ENCODE measurements around the gene ICAM1. TPM values are rescaled to one million over a fixed set of nuclear protein-coding genes. Genes with fewer than 3 reads are reported as not detected.
A peak's percentile ranks its signal among the peaks of the same experiment; 100 is the strongest.

Gene ICAM1
- total and polyA plus RNA-seq, 2 of the 13 experiments (the other 11 are each of a cell fraction or from before 2014, with no cell fraction given) = 37.9 to 98.4 TPM

DNA sequence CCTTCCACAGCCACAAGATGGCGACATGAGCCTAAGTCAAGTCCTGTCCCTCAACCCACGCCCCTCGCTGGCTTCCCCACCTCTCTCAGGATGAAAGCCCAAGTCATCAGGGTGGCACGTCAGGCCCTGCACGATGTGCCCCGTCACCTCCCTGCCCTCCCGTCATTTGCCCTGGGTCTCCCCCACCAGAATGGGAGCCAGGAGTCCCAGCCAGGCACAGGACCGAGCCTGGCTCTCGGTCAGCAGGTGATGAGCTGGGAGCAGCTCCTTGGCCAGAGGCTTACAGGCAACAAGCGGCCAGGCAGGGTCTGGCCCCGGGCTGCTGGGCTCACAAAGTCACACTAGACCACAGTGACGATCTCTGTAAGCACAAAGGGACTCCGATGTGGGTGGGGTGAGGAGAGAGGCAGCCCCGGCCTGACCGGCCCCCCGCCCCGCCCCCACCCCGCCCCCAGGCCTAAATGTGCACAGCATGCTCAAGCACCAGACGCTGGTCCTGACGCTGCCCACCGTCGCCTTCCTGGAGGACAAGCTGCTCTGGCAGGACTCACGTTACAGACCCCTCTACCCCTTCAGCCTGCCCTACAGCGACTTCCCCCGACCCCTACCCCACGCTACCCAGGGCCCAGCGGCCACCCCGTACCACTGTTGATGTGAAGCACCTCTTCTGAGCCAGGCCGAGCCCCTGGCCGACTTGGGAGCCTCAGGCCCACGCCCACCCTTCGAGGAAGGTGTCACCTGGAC lies 11.6 kb upstream of the ICAM1 start (continued):
- TF ChIP-seq TCF12 (IDR thresholded peaks at IDR 0.05) = no peak
- no peak for TF ChIP-seq TCF12 (CRISPR knock-in tag; IDR thresholded peaks at IDR 0.05)
- TF ChIP-seq, protein P1, sequence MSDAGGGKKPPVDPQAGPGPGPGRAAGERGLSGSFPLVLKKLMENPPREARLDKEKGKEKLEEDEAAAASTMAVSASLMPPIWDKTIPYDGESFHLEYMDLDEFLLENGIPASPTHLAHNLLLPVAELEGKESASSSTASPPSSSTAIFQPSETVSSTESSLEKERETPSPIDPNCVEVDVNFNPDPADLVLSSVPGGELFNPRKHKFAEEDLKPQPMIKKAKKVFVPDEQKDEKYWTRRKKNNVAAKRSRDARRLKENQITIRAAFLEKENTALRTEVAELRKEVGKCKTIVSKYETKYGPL (CRISPR knock-in tag; IDR thresholded peaks at IDR 0.05) = no peak
- TF ChIP-seq XRCC5 (optimal IDR thresholded peaks at IDR 0.05; ENCODE audit: low read length) = peak; percentile 62
- TF ChIP-seq NONO (IDR thresholded peaks at IDR 0.05) = no peak
- peak; percentile 40; the same call in 1 of the 2 replicates for TF ChIP-seq NONO (CRISPR knock-in tag; conservative IDR thresholded peaks at IDR 0.05)
- TF ChIP-seq, protein P2, sequence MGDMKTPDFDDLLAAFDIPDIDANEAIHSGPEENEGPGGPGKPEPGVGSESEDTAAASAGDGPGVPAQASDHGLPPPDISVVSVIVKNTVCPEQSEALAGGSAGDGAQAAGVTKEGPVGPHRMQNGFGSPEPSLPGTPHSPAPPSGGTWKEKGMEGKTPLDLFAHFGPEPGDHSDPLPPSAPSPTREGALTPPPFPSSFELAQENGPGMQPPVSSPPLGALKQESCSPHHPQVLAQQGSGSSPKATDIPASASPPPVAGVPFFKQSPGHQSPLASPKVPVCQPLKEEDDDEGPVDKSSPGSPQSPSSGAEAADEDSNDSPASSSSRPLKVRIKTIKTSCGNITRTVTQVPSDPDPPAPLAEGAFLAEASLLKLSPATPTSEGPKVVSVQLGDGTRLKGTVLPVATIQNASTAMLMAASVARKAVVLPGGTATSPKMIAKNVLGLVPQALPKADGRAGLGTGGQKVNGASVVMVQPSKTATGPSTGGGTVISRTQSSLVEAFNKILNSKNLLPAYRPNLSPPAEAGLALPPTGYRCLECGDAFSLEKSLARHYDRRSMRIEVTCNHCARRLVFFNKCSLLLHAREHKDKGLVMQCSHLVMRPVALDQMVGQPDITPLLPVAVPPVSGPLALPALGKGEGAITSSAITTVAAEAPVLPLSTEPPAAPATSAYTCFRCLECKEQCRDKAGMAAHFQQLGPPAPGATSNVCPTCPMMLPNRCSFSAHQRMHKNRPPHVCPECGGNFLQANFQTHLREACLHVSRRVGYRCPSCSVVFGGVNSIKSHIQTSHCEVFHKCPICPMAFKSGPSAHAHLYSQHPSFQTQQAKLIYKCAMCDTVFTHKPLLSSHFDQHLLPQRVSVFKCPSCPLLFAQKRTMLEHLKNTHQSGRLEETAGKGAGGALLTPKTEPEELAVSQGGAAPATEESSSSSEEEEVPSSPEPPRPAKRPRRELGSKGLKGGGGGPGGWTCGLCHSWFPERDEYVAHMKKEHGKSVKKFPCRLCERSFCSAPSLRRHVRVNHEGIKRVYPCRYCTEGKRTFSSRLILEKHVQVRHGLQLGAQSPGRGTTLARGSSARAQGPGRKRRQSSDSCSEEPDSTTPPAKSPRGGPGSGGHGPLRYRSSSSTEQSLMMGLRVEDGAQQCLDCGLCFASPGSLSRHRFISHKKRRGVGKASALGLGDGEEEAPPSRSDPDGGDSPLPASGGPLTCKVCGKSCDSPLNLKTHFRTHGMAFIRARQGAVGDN (CRISPR knock-in tag; IDR thresholded peaks at IDR 0.05) = peak; percentile 39; the same call in 1 of the 2 replicates
- peak; percentile 77 for TF ChIP-seq SMC3 (IDR thresholded peaks at IDR 0.05; ENCODE audit: low read length)
- no peak for TF ChIP-seq SRY (CRISPR knock-in tag; IDR thresholded peaks at IDR 0.05)
- TF ChIP-seq FOXA1 (IDR thresholded peaks at IDR 0.05) = no peak
- TF ChIP-seq FOXA1 (CRISPR knock-in tag; IDR thresholded peaks at IDR 0.05) = no peak
- TF ChIP-seq, protein P3, sequence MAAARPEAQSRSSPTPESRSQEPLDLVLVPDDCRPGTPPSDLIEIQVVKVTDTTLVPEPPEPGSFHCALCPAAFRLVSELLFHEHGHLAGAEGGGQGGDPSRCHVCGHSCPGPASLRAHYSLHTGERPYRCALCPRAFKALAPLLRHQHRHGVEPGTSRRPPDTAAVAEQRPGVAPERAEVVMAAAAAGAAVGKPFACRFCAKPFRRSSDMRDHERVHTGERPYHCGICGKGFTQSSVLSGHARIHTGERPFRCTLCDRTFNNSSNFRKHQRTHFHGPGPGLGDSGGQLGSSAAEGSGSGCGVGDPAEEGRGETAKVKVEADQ (CRISPR knock-in tag; IDR thresholded peaks at IDR 0.05; ENCODE audit: borderline replicate concordance) = no peak
- TF ChIP-seq HNRNPLL (IDR thresholded peaks at IDR 0.05; ENCODE audit: low read depth, low read length, poor library complexity, severe bottlenecking) = peak; percentile 38
- TF ChIP-seq ATF7-NPFF (CRISPR knock-in tag; IDR thresholded peaks at IDR 0.05; ENCODE audit: low read depth) = no peak
- no peak for TF ChIP-seq SOX6 (IDR thresholded peaks at IDR 0.05)
- TF ChIP-seq SOX6 (CRISPR knock-in tag; IDR thresholded peaks at IDR 0.05) = 0 out of 2 replicates have a peak, but pooled peaks have one; percentile 19
- TF ChIP-seq MED1 (CRISPR knock-in tag; IDR thresholded peaks at IDR 0.05) = no peak
- no peak for TF ChIP-seq ZFYVE20 (CRISPR knock-in tag; IDR thresholded peaks at IDR 0.05; ENCODE audit: borderline replicate concordance, low read depth)
- TF ChIP-seq, protein P4, sequence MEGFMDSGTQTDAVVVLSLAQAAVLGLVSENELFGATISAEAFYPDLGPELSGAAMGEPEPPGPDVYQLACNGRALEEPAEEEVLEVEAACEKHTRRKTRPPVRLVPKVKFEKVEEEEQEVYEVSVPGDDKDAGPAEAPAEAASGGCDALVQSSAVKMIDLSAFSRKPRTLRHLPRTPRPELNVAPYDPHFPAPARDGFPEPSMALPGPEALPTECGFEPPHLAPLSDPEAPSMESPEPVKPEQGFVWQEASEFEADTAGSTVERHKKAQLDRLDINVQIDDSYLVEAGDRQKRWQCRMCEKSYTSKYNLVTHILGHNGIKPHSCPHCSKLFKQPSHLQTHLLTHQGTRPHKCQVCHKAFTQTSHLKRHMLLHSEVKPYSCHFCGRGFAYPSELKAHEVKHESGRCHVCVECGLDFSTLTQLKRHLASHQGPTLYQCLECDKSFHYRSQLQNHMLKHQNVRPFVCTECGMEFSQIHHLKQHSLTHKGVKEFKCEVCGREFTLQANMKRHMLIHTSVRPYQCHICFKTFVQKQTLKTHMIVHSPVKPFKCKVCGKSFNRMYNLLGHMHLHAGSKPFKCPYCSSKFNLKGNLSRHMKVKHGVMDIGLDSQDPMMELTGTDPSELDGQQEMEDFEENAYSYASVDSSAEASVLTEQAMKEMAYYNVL (CRISPR knock-in tag; IDR thresholded peaks at IDR 0.05; ENCODE audit: borderline replicate concordance) = no peak
- TF ChIP-seq SP1 (IDR thresholded peaks at IDR 0.05) = no peak
- TF ChIP-seq SP1 (CRISPR knock-in tag; IDR thresholded peaks at IDR 0.05) = 0 out of 2 replicates have a peak, but pooled peaks have one; percentile 41
- TF ChIP-seq HNRNPL (IDR thresholded peaks at IDR 0.05; ENCODE audit: low read depth, low read length) = 0 out of 2 replicates have a peak, but pooled peaks have one; percentile 20
- no peak for TF ChIP-seq ZFP90 (CRISPR knock-in tag; IDR thresholded peaks at IDR 0.05; ENCODE audit: borderline replicate concordance)
- TF ChIP-seq SAP130 (CRISPR knock-in tag; IDR thresholded peaks at IDR 0.05; ENCODE audit: low read depth) = peak; percentile 20; the same call in 1 of the 2 replicates

Measured in HepG2 (cell line).